Measurements from ENCODE around the gene LIPT2.

The LIPT2 gene

DNA sequence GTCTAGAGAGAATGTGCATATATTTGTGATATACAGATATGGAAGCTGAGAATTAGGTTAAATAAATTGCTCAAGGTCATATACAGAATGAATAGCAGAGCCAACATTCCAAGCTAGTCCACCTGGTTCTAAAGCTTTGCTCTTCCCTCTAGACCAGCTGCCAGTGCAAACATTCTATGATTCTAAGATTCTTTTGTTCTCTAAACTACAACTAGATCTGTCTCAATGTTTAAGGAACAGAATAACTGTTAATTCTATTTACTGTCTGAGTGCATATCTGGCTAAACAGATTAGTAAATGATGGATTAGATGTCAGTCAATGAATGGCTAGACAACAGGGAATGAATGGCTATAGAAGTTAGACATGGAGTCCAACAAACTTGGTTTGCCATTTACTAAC lies 45.8 kb downstream of the LIPT2 start:
- Histone ChIP-seq H3K36me3 (ENCODE audit: control insufficient read depth in 2 of 2, insufficient read depth in 1 of 2, low read length in 2 of 2) (no peaks in the 10 kb centered on the region), H3K9me3 (ENCODE audit: control insufficient read depth, insufficient read depth, low read depth, low read length) (no peaks in the 10 kb centered on the region), H3K4me3 (ENCODE audit: low read depth, low read length) (no peak overlapping the region), H3K4me1 (ENCODE audit: control insufficient read depth, insufficient read depth, low read length) (peaks cover 3% of the 10 kb centered on the region; the same call in 1 of the 2 replicates), H3K27ac (ENCODE audit: extremely low read depth, low read depth, low read length) (no peak overlapping the region)
- ChIA-PET POLR2A (no interaction called here), CTCF (interaction anchor here (0.7 to 13.1 kb wide), 9 partner anchors 10 to 198 kb away, joined by 3 to 221 read pairs (median 4); no protein-coding TSS in a partner anchor)
- TF ChIP-seq ZNF121 (tag by site-specific recombination; IDR thresholded peaks at IDR 0.05) (no peak), SETDB1 (IDR thresholded peaks at IDR 0.05; ENCODE audit: insufficient read length, low read length) (no peak)

DNA sequence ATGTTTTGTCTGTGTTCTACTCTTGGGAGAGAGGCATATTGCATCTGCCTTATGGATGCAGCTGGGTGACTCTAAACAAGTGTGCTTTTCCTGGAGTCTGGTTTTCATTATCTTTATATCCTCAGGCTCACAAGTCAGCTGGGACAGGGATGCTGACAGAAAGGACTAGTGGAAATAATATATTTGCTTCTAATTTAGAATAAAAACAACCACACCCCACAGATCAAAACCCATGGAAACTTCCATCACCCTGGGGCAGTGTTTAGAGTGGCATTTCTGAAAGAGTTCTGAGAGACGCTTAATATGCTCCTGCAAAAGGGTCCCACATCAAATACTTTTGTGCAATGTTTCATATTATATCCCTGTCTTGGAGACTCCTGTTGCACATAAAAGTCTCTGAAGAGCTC lies 47.0 kb downstream of the LIPT2 start:
- POLR2A ChIA-PET = no interaction called here
- Histone ChIP-seq H3K4me3 (ENCODE audit: low read depth, low read length) (no peak overlapping the region), H3K27ac (ENCODE audit: extremely low read depth, low read depth, low read length) (no peak overlapping the region), H3K9me3 (ENCODE audit: control insufficient read depth, insufficient read depth, low read depth, low read length) (no peaks in the 10 kb centered on the region), H3K36me3 (ENCODE audit: control insufficient read depth in 2 of 2, insufficient read depth in 1 of 2, low read length in 2 of 2) (no peaks in the 10 kb centered on the region), H3K4me1 (ENCODE audit: control insufficient read depth, insufficient read depth, low read length) (peaks cover 3% of the 10 kb centered on the region; the same call in 1 of the 2 replicates)
- TF ChIP-seq ZNF677 (tag by site-specific recombination; IDR thresholded peaks at IDR 0.05) = no peak
- TF ChIP-seq ZFP69B (tag by site-specific recombination; IDR thresholded peaks at IDR 0.05) = no peak
- TF ChIP-seq ZNF423 (tag by site-specific recombination; IDR thresholded peaks at IDR 0.05) = no peak
- TF ChIP-seq ZIC2 (tag by site-specific recombination; IDR thresholded peaks at IDR 0.05) = no peak
- TF ChIP-seq ZBTB48 (tag by site-specific recombination; IDR thresholded peaks at IDR 0.05) = no peak
- CTCF ChIA-PET = interaction anchor here (0.7 to 13.1 kb wide), 4 partner anchors 14 to 190 kb away, joined by 3 to 221 read pairs (median 103); no protein-coding TSS in a partner anchor

DNA sequence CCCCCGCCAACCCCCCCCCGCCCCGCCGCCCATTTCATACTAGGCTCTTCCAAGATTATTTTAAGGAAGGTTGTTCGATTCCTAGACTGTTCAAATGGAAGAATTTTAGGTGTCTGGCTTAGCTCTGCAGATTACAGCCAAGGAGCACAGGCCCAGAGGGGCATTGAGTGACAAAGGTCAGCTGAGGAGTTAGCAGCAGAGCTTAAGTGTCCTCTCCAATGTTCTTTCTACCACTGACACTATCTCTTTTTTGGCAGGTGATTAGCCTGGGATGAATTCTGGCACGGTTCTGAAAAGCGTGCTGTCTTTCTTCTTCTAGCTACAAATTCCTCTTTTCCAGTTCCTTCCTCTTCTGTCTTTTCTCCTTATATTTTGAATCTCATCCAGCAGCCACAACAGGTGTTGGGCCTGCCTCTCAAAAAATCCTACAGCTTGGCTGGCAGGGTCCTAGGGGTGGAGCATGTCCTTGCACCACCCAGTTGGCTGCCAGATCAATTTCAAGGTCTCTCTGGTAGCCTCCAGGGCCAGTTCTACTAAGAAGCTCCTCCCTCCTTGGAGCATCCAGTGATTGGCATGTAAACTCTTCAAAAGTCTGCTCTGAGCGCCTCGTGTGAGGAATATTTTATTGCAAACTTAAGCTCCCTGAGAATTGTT lies 49.2 kb downstream of the LIPT2 start:
- no peak overlapping the region for H3K4me3 ChIP-seq (ENCODE audit: low read depth, low read length)
- no peak overlapping the region for H3K27ac ChIP-seq (ENCODE audit: extremely low read depth, low read depth, low read length)
- TF ChIP-seq SCRT1 (tag by site-specific recombination; IDR thresholded peaks at IDR 0.05; ENCODE audit: borderline replicate concordance) (peak; percentile 78), WT1 (tag by site-specific recombination; IDR thresholded peaks at IDR 0.05) (no peak), SCRT2 (tag by site-specific recombination; IDR thresholded peaks at IDR 0.05) (peak; percentile 48; the same call in 1 of the 2 replicates)
- CTCF ChIA-PET = interaction anchor here (0.8 to 13.1 kb wide), 7 partner anchors 9 to 187 kb away, joined by 3 to 221 read pairs (median 3); no protein-coding TSS in a partner anchor
- no peaks in the 10 kb centered on the region for H3K9me3 ChIP-seq (ENCODE audit: control insufficient read depth, insufficient read depth, low read depth, low read length)
- peaks cover 3% of the 10 kb centered on the region; the same call in 1 of the 2 replicates for H3K4me1 ChIP-seq (ENCODE audit: control insufficient read depth, insufficient read depth, low read length)
- H3K36me3 ChIP-seq (ENCODE audit: control insufficient read depth in 2 of 2, insufficient read depth in 1 of 2, low read length in 2 of 2) = no peaks in the 10 kb centered on the region
- POLR2A ChIA-PET = interaction anchor here (0.5 to 1.2 kb wide), 2 partner anchors 49 to 189 kb away, joined by 3 to 4 read pairs; no protein-coding TSS in a partner anchor

DNA sequence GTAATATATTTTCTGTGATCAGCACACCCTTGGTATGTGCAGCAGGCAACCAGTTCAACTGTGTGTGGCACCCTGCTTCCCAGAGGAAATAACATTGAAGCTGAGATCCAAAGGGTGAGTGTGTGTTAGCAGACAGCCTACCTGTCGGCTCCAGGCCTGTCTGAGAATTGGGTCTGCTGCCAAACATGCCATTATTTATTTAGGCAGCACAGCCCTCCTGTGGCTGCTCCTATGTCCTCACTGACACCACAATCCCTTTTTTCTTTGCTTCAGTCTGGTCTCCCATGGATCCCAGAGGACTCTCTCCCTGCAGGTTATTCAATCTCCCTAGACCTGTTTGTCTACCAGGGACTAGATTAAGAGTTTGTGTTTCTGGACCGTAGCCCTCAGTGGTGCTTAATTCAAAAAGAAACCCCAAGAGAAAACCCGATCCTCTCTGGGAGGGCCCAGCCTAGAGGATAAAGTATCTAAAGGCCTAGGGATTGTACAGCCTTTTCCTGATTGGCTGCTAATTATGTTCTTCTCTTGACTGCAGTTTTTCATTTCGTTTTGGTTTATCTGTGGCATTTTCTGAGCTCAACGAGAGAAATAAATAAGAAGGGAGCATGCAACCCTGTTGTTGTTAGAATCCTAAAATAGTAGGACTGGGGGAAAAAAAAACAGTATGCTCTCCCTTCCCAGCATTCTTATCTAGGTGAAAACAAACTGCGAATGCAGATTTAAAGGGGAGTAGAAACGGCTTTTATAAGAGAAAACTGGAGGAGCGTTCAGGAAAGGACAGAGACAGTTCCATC lies 50.3 kb downstream of the LIPT2 start:
- POLR2A ChIA-PET = interaction anchor here (0.5 kb wide), 1 partner anchor 45 kb away, joined by 3 read pairs; no protein-coding TSS in a partner anchor
- no peaks in the 10 kb centered on the region for H3K9me3 ChIP-seq (ENCODE audit: control insufficient read depth, insufficient read depth, low read depth, low read length)
- H3K27ac ChIP-seq (ENCODE audit: extremely low read depth, low read depth, low read length) = peak overlapping the region; percentile 59
- CTCF ChIA-PET = interaction anchor here (0.8 to 13.1 kb wide), 9 partner anchors 8 to 186 kb away, joined by 3 to 221 read pairs (median 3); no protein-coding TSS in a partner anchor
- peaks cover 3% of the 10 kb centered on the region; the same call in 1 of the 2 replicates for H3K4me1 ChIP-seq (ENCODE audit: control insufficient read depth, insufficient read depth, low read length)
- no peaks in the 10 kb centered on the region for H3K36me3 ChIP-seq (ENCODE audit: control insufficient read depth in 2 of 2, insufficient read depth in 1 of 2, low read length in 2 of 2)
- no peak overlapping the region for H3K4me3 ChIP-seq (ENCODE audit: low read depth, low read length)
- peak; percentile 51; the same call in 1 of the 2 replicates for TF ChIP-seq ZNF600 (tag by site-specific recombination; IDR thresholded peaks at IDR 0.05)
- peak; percentile 61; the same call in 1 of the 2 replicates for TF ChIP-seq MZF1 (tag by site-specific recombination; IDR thresholded peaks at IDR 0.05; ENCODE audit: borderline replicate concordance)
- TF ChIP-seq, protein P1, sequence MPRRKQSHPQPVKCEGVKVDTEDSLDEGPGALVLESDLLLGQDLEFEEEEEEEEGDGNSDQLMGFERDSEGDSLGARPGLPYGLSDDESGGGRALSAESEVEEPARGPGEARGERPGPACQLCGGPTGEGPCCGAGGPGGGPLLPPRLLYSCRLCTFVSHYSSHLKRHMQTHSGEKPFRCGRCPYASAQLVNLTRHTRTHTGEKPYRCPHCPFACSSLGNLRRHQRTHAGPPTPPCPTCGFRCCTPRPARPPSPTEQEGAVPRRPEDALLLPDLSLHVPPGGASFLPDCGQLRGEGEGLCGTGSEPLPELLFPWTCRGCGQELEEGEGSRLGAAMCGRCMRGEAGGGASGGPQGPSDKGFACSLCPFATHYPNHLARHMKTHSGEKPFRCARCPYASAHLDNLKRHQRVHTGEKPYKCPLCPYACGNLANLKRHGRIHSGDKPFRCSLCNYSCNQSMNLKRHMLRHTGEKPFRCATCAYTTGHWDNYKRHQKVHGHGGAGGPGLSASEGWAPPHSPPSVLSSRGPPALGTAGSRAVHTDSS (tag by site-specific recombination; IDR thresholded peaks at IDR 0.05) = no peak
- TF ChIP-seq ZBTB17 (tag by site-specific recombination; IDR thresholded peaks at IDR 0.05) = peak; percentile 74
- TF ChIP-seq ZFP3 (tag by site-specific recombination; IDR thresholded peaks at IDR 0.05; ENCODE audit: low read depth) = no peak
- TF ChIP-seq WT1 (tag by site-specific recombination; IDR thresholded peaks at IDR 0.05) = peak; percentile 25; the same call in 1 of the 2 replicates
- TF ChIP-seq ZNF623 (tag by site-specific recombination; IDR thresholded peaks at IDR 0.05) = no peak
- no peak for TF ChIP-seq ZNF664 (tag by site-specific recombination; IDR thresholded peaks at IDR 0.05)
- TF ChIP-seq, protein P2, sequence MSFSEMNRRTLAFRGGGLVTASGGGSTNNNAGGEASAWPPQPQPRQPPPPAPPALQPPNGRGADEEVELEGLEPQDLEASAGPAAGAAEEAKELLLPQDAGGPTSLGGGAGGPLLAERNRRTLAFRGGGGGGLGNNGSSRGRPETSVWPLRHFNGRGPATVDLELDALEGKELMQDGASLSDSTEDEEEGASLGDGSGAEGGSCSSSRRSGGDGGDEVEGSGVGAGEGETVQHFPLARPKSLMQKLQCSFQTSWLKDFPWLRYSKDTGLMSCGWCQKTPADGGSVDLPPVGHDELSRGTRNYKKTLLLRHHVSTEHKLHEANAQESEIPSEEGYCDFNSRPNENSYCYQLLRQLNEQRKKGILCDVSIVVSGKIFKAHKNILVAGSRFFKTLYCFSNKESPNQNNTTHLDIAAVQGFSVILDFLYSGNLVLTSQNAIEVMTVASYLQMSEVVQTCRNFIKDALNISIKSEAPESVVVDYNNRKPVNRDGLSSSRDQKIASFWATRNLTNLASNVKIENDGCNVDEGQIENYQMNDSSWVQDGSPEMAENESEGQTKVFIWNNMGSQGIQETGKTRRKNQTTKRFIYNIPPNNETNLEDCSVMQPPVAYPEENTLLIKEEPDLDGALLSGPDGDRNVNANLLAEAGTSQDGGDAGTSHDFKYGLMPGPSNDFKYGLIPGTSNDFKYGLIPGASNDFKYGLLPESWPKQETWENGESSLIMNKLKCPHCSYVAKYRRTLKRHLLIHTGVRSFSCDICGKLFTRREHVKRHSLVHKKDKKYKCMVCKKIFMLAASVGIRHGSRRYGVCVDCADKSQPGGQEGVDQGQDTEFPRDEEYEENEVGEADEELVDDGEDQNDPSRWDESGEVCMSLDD (tag by site-specific recombination; IDR thresholded peaks at IDR 0.05) = no peak
- TF ChIP-seq, protein P3, sequence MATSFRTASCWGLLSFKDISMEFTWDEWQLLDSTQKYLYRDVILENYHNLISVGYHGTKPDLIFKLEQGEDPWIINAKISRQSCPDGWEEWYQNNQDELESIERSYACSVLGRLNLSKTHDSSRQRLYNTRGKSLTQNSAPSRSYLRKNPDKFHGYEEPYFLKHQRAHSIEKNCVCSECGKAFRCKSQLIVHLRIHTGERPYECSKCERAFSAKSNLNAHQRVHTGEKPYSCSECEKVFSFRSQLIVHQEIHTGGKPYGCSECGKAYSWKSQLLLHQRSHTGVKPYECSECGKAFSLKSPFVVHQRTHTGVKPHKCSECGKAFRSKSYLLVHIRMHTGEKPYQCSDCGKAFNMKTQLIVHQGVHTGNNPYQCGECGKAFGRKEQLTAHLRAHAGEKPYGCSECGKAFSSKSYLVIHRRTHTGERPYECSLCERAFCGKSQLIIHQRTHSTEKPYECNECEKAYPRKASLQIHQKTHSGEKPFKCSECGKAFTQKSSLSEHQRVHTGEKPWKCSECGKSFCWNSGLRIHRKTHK (tag by site-specific recombination; IDR thresholded peaks at IDR 0.05) = no peak

Measured in HEK293 (cell line).